Breast epithelium (tissue), 3 donors: ENCODE measurements around the gene ETFA.

ENCODE experiments used
- CTCF ChIP-seq, 3 donors: fragments of 450-650 bp; IDR thresholded peaks; one replicate each; pipeline ENCODE4 v1.5.1; 2016 to 2017; ENCODE audit warnings: antibody characterized with exemption in 3 of 3, mild to moderate bottlenecking in 3 of 3, moderate library complexity in 3 of 3
- POLR2A ChIP-seq: fragments of 450-650 bp; IDR thresholded peaks from one replicate; pipeline ENCODE4 v1.6.1; 2016; ENCODE audit warnings: antibody characterized with exemption, mild to moderate bottlenecking, moderate library complexity
- POLR2AphosphoS5 ChIP-seq, 3 donors: sonication (generic); formaldehyde crosslinking; IDR thresholded peaks; one replicate each; pipeline ENCODE4 v1.6.1; 2017; ENCODE audit warnings: antibody characterized with exemption in 3 of 3

DNA sequence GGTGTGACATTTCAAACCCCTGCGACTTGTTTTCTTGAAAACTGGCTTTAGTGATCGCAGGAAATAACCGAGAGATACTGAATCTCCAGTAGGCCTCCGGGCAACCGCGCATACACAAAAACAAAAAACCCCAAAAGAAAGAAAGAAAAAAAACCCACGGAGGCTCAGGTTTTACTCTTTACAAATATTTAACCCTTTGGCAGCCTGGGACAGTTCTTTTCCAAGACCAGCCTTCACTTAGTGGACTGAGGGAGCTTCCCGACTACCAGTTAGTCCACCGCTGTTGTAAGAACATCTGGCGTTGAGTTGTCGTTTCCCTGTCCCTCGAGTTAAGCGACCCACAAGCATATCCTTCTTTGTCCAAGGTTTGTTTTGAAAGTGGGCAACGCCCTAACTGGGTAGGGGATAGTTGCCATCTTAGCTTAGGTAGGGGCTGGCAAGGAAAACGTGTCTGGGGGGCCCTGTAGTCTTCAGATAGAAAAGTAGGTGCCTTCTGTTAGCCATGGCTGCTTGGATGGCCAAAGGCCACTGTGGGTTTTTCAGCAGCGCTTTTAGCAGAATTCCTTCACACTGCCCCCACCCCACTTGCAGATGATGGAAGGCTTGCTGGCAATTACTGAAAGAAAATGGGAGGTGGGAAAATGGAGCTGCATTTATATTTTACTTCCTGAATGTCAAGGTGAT lies 32.2 kb upstream of the ETFA start:
- TF ChIP-seq CTCF (IDR thresholded peaks at IDR 0.05) (no peak), POLR2A (no peak), POLR2AphosphoS5 (IDR thresholded peaks at IDR 0.05) (no peak)
